AG04450 (cell line): ENCODE data around the gene MFSD6. TPM values are rescaled to one million over a fixed set of nuclear protein-coding genes. Genes with fewer than 3 reads are reported as not detected.

Source experiments
- CTCF ChIA-PET: fragments of 300-600, 350-600 bp; formaldehyde crosslinking; extraction: SDS; loops from one replicate; lab custom pipeline; 2022; ENCODE audit warnings: antibody characterized with exemption, inconsistent platforms; lab: Charles Lee
- POLR2A ChIA-PET: fragments of 350-600 bp; formaldehyde crosslinking; extraction: SDS; loops from one replicate; lab custom pipeline; 2021; ENCODE audit warnings: antibody characterized with exemption, inconsistent platforms; lab: Yijun Ruan, JAX
- DNase-seq: peaks from one replicate; pipeline ENCODE4 v3.0.0-alpha.2; 2011; ENCODE audit warnings: low read depth, low spot score
- H3K27ac ChIP-seq: one replicate; pipeline ENCODE4 v1.5.1; 2012; ENCODE audit warnings: low read depth, low read length, control low read depth
- H3K27me3 ChIP-seq: one replicate; pipeline ENCODE4 v1.6.0; 2012; ENCODE audit warnings: low read length; ENCODE audit not compliant: control insufficient read depth, insufficient read depth
- H3K4me3 ChIP-seq: 2 replicates; pipeline ENCODE4 v1.5.1; 2011; ENCODE audit warnings: mild to moderate bottlenecking, low read depth, low read length, control low read depth
- H3K9me3 ChIP-seq: 2 replicates; pipeline ENCODE4 v1.5.1; 2012; ENCODE audit warnings: low read length; ENCODE audit not compliant: control insufficient read depth, insufficient read depth
- CTCF ChIP-seq: IDR thresholded peaks from 2 replicates; pipeline ENCODE4 v1.5.1; 2011; ENCODE audit warnings: low read depth, low read length, control low read depth, inconsistent platforms
- polyA plus RNA-seq: library from polyadenylated mRNA; depleted of rRNA; stranded (reverse); fragments of >200 nt; gene quantifications from 2 replicates; pipeline ENCODE4 v1.2.3, GENCODE V29; 2011

Gene MFSD6
- polyA plus RNA-seq, 1 experiment, result 12.9 TPM

- TF ChIP-seq CTCF, result no peak
- H3K9me3 ChIP-seq, result no peaks in the 10 kb centered on the region
- no peaks in the 10 kb centered on the region for H3K27me3 ChIP-seq
- H3K4me3 ChIP-seq, result no peak overlapping the region
- CTCF ChIA-PET, result no interaction called here
- peak; percentile 21 for DNase-seq
- H3K27ac ChIP-seq, result no peak overlapping the region
- POLR2A ChIA-PET, result no interaction called here
These were observed 35.8 kb downstream of the MFSD6 start for GRCh38 chr2:190443778-190444481.

GRCh38 chr2:190444976-190445375, 36.8 kb downstream of the MFSD6 start:
- ChIA-PET POLR2A (interaction anchor here (0.6 kb wide), 1 partner anchor 184 kb away, joined by 6 read pairs; no protein-coding TSS in a partner anchor), CTCF (no interaction called here)
- Histone ChIP-seq H3K9me3 (no peaks in the 10 kb centered on the region), H3K27ac (no peak overlapping the region), H3K27me3 (no peaks in the 10 kb centered on the region), H3K4me3 (no peak overlapping the region)
- TF ChIP-seq CTCF, result no peak
- DNase-seq, result no peak

- ChIA-PET POLR2A (no interaction called here), CTCF (interaction anchor here (0.9 kb wide), 1 partner anchor 9 kb away, joined by 3 read pairs; no protein-coding TSS in a partner anchor)
- no peak for TF ChIP-seq CTCF
- Histone ChIP-seq H3K4me3 (no peak overlapping the region), H3K27ac (no peak overlapping the region), H3K27me3 (no peaks in the 10 kb centered on the region), H3K9me3 (no peaks in the 10 kb centered on the region)
- DNase-seq, result no peak
These were observed 38.0 kb downstream of the MFSD6 start for GRCh38 chr2:190446193-190446592.

- ChIA-PET POLR2A (no interaction called here), CTCF (interaction anchor here (0.9 to 1.0 kb wide), 2 partner anchors 8 to 65 kb away, joined by 3 read pairs; no protein-coding TSS in a partner anchor)
- H3K9me3 ChIP-seq, result no peaks in the 10 kb centered on the region
- no peak for TF ChIP-seq CTCF
- H3K4me3 ChIP-seq, result no peak overlapping the region
- no peak overlapping the region for H3K27ac ChIP-seq
- H3K27me3 ChIP-seq, result no peaks in the 10 kb centered on the region
- DNase-seq, result no peak
These were observed 38.8 kb downstream of the MFSD6 start for GRCh38 chr2:190446750-190447516.

- POLR2A ChIA-PET, result no interaction called here
- H3K4me3 ChIP-seq, result no peak overlapping the region
- DNase-seq, result no peak
- H3K27me3 ChIP-seq, result no peaks in the 10 kb centered on the region
- no peak overlapping the region for H3K27ac ChIP-seq
- H3K9me3 ChIP-seq, result no peaks in the 10 kb centered on the region
- CTCF ChIA-PET, result interaction anchor here (1.0 kb wide), 1 partner anchor 64 kb away, joined by 3 read pairs; no protein-coding TSS in a partner anchor
- no peak for TF ChIP-seq CTCF
These were observed 39.6 kb downstream of the MFSD6 start for GRCh38 chr2:190447766-190448165.
